Glutamatergic neuron (in vitro differentiated cells): Measurements from ENCODE around the gene CEP57. TPM values are rescaled to one million over a fixed set of nuclear protein-coding genes. Genes with fewer than 3 reads are reported as not detected.

Experiments used
- DNase-seq: peaks from one replicate; pipeline ENCODE4 v3.0.0; 2022
- H3K27ac Mint-ChIP-seq: one replicate; pipeline ENCODE4 v1.8.0; 2020; ENCODE audit warnings: mild to moderate bottlenecking, mixed read lengths, inconsistent platforms; ENCODE audit not compliant: unreplicated experiment
- H3K27me3 Mint-ChIP-seq: one replicate; pipeline ENCODE4 v1.8.0; 2020; ENCODE audit warnings: mild to moderate bottlenecking, moderate library complexity, mixed read lengths, inconsistent platforms; ENCODE audit not compliant: unreplicated experiment
- H3K36me3 Mint-ChIP-seq: one replicate; pipeline ENCODE4 v1.8.0; 2020; ENCODE audit warnings: mild to moderate bottlenecking, mixed read lengths, inconsistent platforms; ENCODE audit not compliant: unreplicated experiment
- H3K4me1 Mint-ChIP-seq: one replicate; pipeline ENCODE4 v1.8.0; 2020; ENCODE audit warnings: mild to moderate bottlenecking, low read depth, mixed read lengths, inconsistent platforms; ENCODE audit not compliant: unreplicated experiment
- H3K4me3 Mint-ChIP-seq: one replicate; pipeline ENCODE4 v1.8.0; 2020; ENCODE audit warnings: mild to moderate bottlenecking, mixed read lengths, inconsistent platforms; ENCODE audit not compliant: unreplicated experiment
- H3K9me3 Mint-ChIP-seq: one replicate; pipeline ENCODE4 v1.8.0; 2020; ENCODE audit warnings: mild to moderate bottlenecking, moderate library complexity, mixed read lengths, inconsistent platforms; ENCODE audit not compliant: unreplicated experiment
- CTCF ChIP-seq: fragments of 200-600 bp; sonication (generic); IDR thresholded peaks from one replicate; pipeline ENCODE4 v1.5.0; 2021; ENCODE audit not compliant: partially characterized antibody, unreplicated experiment
- total RNA-seq: library from RNA; stranded (reverse); fragmentation: NEBNext Ultra II Directional; extraction: Animal tissue kit (Norgen Biotek cat#: 25700); gene quantifications from one replicate; pipeline ENCODE4 v1.2.1, GENCODE V29; 2021; ENCODE audit not compliant: unreplicated experiment

CEP57 gene
- total RNA-seq, 1 donor from 2014 or later, result 52.1 TPM

DNA sequence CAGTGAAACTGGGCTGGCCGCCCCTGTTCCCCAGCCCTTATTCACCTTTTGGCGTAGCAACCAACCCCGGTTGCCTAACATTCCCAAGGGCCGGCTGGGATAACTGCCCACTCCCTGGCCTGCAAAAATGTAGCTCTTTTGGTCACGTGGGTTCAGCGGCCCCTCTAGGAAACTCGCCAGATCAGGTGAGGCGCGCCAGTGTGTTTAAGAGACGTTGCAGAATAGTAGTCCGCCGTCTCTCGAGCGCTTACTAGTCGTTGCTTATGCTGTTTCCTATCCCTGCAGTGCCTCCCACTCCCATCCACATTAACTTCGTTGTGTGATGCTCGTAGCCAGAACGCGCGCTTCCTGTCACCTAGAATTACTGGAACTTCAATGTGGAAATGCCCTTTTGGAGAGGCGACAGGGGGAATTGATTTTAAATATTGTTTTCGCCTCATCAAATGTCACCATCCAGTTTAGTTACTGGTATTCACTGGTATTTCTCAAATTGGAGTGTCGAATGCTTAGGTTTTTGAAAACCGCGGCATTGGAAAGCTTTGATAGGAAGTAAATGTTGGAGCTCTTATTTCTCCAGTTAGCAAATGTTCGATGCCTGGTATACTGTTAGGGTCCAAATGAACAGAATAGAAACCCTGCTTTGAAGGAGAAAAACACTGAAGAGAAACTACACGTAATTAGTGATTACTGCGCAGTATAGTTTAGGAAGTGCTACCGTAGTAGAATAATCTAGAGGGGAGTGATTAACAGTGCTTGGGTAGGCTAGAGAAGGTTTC is 823 bp downstream of the CEP57 start:
- no peaks in the 10 kb centered on the region for H3K36me3 Mint-ChIP-seq
- peak; percentile 62 for DNase-seq
- peak overlapping the region; percentile 81 for H3K27ac Mint-ChIP-seq

GRCh38 chr11:95791709-95792033 is 1.4 kb downstream of the CEP57 start:
- no peak for DNase-seq
- Mint-ChIP-seq H3K4me1 (peaks cover 25% of the 10 kb centered on the region), H3K4me3 (peak overlapping the region; percentile 90), H3K27ac (no peak overlapping the region), H3K36me3 (no peaks in the 10 kb centered on the region), H3K27me3 (peaks cover 2% of the 10 kb centered on the region), H3K9me3 (peaks cover 6% of the 10 kb centered on the region)
- TF ChIP-seq CTCF, result no peak

More for the DNA sequence above, 823 bp downstream of the CEP57 start:
- peak overlapping the region; percentile 90 for H3K4me3 Mint-ChIP-seq
- peaks cover 25% of the 10 kb centered on the region for H3K4me1 Mint-ChIP-seq
- H3K27me3 Mint-ChIP-seq, result peaks cover 2% of the 10 kb centered on the region
- no peak for TF ChIP-seq CTCF
- H3K9me3 Mint-ChIP-seq, result peaks cover 6% of the 10 kb centered on the region

- peaks cover 25% of the 10 kb centered on the region for H3K4me1 Mint-ChIP-seq
- H3K36me3 Mint-ChIP-seq, result no peaks in the 10 kb centered on the region
- H3K4me3 Mint-ChIP-seq, result peak overlapping the region; percentile 90
- no peak for DNase-seq
- no peak for TF ChIP-seq CTCF
- peaks cover 6% of the 10 kb centered on the region for H3K9me3 Mint-ChIP-seq
- H3K27ac Mint-ChIP-seq, result no peak overlapping the region
- H3K27me3 Mint-ChIP-seq, result peaks cover 2% of the 10 kb centered on the region
These were observed 1.9 kb downstream of the CEP57 start for GRCh38 chr11:95792200-95792599.

DNA sequence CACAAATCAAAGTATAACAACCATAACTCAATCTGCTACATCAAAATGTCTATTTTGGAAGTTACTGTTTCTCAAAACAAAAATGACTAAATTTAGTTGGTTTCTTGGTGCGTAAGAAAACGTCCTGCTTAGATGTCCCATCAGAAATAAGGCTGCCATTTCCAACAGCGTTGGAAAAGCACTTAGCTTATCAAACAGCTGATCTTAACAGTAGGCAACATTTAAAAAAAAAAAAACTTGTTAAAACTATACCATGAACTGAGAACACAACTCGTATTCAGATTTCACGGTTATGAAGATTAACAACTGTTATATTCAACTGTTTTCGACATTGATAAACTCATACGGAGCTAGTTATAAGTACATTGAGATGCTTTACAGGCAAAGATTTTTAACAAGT is 2.4 kb downstream of the CEP57 start:
- Mint-ChIP-seq H3K9me3 (peaks cover 6% of the 10 kb centered on the region), H3K27me3 (peaks cover 2% of the 10 kb centered on the region), H3K4me3 (no peak overlapping the region), H3K36me3 (no peaks in the 10 kb centered on the region), H3K27ac (no peak overlapping the region), H3K4me1 (peaks cover 25% of the 10 kb centered on the region)
- no peak for TF ChIP-seq CTCF
- DNase-seq, result no peak

DNA sequence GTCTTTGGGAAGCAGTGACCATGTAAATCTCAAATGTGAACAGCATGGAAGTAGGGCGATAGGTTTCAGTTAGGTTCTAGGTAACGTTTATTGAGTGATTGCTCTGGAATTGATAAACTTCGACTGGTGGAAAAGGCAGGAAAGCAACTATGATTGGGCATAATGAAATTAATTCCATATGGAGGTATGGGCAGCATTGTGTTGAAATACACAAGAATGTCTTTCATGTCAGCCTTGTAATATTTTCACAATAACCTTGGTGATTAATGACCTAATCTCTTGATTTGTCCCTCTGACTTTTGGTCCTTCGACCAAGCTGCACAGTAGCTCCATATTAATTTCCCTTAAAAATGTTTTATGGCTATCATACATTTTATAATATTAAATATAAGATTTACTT is 2.8 kb downstream of the CEP57 start:
- TF ChIP-seq CTCF, result no peak
- peaks cover 22% of the 10 kb centered on the region for H3K4me1 Mint-ChIP-seq
- H3K36me3 Mint-ChIP-seq, result no peaks in the 10 kb centered on the region
- peaks cover 2% of the 10 kb centered on the region for H3K27me3 Mint-ChIP-seq
- peaks cover 6% of the 10 kb centered on the region for H3K9me3 Mint-ChIP-seq
- DNase-seq, result no peak
- H3K4me3 Mint-ChIP-seq, result no peak overlapping the region
- H3K27ac Mint-ChIP-seq, result no peak overlapping the region
